Loucy (cell line): ENCODE results near the gene SATB2.
A peak's percentile ranks its signal among the peaks of the same experiment; 100 is the strongest.

Experiments
- H2AFZ ChIP-seq: fragments of 200-600 bp; sonication (generic); 2 replicates; pipeline ENCODE4 v1.6.0; 2016; ENCODE audit warnings: antibody characterized with exemption, mild to moderate bottlenecking, low read length, moderate library complexity
- H3F3A ChIP-seq: fragments of 200-600 bp; 2 replicates; pipeline ENCODE4 v1.6.0; 2016; ENCODE audit warnings: antibody characterized with exemption, low read depth, mild to moderate bottlenecking
- H3K27me3 ChIP-seq: fragments of 200-600 bp; sonication (generic); 2 replicates; pipeline ENCODE4 v1.6.1; 2014; ENCODE audit warnings: low read length, mild to moderate bottlenecking; ENCODE audit not compliant: insufficient read depth, poor library complexity, severe bottlenecking
- H3K36me3 ChIP-seq: fragments of 200-600 bp; sonication (generic); 2 replicates; pipeline ENCODE4 v1.6.1; 2016; ENCODE audit warnings: low read length; ENCODE audit not compliant: insufficient read depth
- H3K4me1 ChIP-seq: fragments of 200-600 bp; sonication (generic); 2 replicates; pipeline ENCODE4 v1.5.1; 2014; ENCODE audit warnings: low read length, mild to moderate bottlenecking; ENCODE audit not compliant: insufficient read depth, poor library complexity, severe bottlenecking
- H3K4me2 ChIP-seq: fragments of 200-600 bp; sonication (generic); 2 replicates; pipeline ENCODE4 v1.6.0; 2014; ENCODE audit warnings: antibody characterized with exemption, low read length, low read depth, mild to moderate bottlenecking; ENCODE audit not compliant: poor library complexity, severe bottlenecking
- H3K4me3 ChIP-seq: fragments of 200-600 bp; sonication (generic); 2 replicates; pipeline ENCODE4 v1.5.1; 2014; ENCODE audit warnings: low read length, mild to moderate bottlenecking, mixed read lengths; ENCODE audit not compliant: poor library complexity, severe bottlenecking
- H3K79me2 ChIP-seq: fragments of 200-600 bp; sonication (generic); 2 replicates; pipeline ENCODE4 v1.6.1; 2014; ENCODE audit warnings: low read length; ENCODE audit not compliant: insufficient read depth
- H3K9ac ChIP-seq: fragments of 200-600 bp; sonication (generic); 2 replicates; pipeline ENCODE4 v1.6.0; 2014; ENCODE audit warnings: mild to moderate bottlenecking, low read depth, low read length, moderate library complexity; ENCODE audit not compliant: poor library complexity, severe bottlenecking
- H3K9me2 ChIP-seq: fragments of 200-600 bp; sonication (generic); replicated peaks from 2 replicates; pipeline ENCODE4 v1.6.1; 2016; ENCODE audit warnings: low read depth, low read length, mixed read lengths
- H3K9me3 ChIP-seq: fragments of 200-600 bp; sonication (generic); 2 replicates; pipeline ENCODE4 v1.6.1; 2014; ENCODE audit warnings: mild to moderate bottlenecking, antibody characterized with exemption, low read length, low read depth; ENCODE audit not compliant: insufficient read depth
- H4K20me1 ChIP-seq: fragments of 200-600 bp; sonication (generic); 2 replicates; pipeline ENCODE4 v1.6.0; 2014; ENCODE audit warnings: antibody characterized with exemption, low read length, mild to moderate bottlenecking; ENCODE audit not compliant: insufficient read depth, poor library complexity, severe bottlenecking
- EZH2phosphoT487 ChIP-seq: fragments of 200-600 bp; IDR thresholded peaks from 2 replicates; pipeline ENCODE4 v1.6.1; 2018; ENCODE audit warnings: antibody characterized with exemption, mild to moderate bottlenecking, moderate library complexity, borderline replicate concordance
- TF ChIP-seq, protein P1 (sequence below): fragments of 200-600 bp; sonication (generic); conservative IDR thresholded peaks from 2 replicates; pipeline ENCODE4 v1.5.1; 2014; ENCODE audit warnings: mild to moderate bottlenecking, antibody characterized with exemption, low read length

The SATB2 gene

DNA sequence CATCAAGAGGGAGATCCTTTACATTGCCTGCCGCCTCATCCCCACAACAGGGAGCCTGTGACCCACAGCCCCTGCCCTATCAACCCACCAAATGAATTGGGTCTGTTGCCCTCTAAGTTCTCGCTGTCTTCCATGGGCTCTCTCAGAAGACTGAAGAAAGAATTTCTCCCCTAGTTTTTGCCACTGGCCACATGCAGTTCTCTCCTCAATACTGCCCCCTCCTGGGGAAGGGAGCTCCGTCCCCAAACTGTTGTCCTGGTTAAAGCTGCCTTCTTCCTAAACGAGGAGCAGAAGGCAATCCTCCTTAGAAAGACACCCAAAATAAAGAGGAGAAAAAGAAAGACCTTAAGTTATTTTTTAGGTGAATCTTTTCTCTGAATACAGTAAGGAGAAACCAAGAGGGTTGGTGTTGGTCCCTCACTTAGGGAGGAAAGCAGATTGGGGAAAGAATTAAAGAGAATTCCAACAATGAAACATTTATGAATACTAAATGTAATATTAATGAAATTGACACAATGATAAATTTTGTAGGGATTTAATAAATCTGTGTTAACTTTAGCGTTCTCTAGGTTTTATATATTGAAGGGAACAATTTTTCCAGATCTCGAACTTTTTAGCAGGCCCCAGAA, 31.1 kb upstream of the SATB2 start:
- TF ChIP-seq EZH2phosphoT487 = no peak
- TF ChIP-seq, protein P1, sequence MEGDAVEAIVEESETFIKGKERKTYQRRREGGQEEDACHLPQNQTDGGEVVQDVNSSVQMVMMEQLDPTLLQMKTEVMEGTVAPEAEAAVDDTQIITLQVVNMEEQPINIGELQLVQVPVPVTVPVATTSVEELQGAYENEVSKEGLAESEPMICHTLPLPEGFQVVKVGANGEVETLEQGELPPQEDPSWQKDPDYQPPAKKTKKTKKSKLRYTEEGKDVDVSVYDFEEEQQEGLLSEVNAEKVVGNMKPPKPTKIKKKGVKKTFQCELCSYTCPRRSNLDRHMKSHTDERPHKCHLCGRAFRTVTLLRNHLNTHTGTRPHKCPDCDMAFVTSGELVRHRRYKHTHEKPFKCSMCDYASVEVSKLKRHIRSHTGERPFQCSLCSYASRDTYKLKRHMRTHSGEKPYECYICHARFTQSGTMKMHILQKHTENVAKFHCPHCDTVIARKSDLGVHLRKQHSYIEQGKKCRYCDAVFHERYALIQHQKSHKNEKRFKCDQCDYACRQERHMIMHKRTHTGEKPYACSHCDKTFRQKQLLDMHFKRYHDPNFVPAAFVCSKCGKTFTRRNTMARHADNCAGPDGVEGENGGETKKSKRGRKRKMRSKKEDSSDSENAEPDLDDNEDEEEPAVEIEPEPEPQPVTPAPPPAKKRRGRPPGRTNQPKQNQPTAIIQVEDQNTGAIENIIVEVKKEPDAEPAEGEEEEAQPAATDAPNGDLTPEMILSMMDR = peak; percentile 93
- Histone ChIP-seq H4K20me1 (no peaks in the 10 kb centered on the region), H3K4me2 (no peak overlapping the region), H2AFZ (peak overlapping the region; percentile 80), H3K9me3 (no peaks in the 10 kb centered on the region), H3K4me1 (no peaks in the 10 kb centered on the region), H3K36me3 (no peaks in the 10 kb centered on the region), H3K9me2 (no peaks in the 10 kb centered on the region), H3K9ac (no peak overlapping the region), H3F3A (no peaks in the 10 kb centered on the region), H3K27me3 (no peaks in the 10 kb centered on the region), H3K79me2 (no peaks in the 10 kb centered on the region), H3K4me3 (no peak overlapping the region)

DNA sequence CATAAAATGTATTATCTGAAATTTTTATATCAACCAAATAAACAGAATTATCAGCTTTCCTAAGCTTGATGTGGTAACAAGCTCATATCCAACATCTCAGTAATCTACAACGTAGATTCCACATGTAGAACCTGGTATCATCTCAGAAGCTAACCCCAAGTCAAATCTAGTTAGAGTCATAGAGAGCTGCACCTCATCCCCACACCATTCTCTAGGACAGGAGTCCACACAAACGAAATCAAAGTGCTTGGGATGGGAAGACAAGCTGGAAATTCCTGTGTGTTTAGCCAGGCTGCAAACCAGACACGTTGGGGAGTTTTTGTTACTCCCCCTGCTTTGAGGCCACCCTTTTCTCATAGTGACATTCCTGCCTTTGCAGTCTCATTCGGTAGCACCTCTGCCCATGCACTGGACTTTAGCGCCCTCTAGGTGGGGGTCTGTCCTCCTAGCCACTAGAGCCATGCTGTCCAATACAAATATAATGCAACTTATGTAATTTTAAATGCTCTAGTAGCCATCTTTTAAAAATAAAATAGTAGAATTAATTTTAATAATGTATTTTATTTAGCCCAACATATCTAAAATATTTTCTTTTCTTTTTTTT, 28.1 kb upstream of the SATB2 start:
- Histone ChIP-seq H3F3A (no peaks in the 10 kb centered on the region), H3K9me2 (no peaks in the 10 kb centered on the region), H3K4me1 (no peaks in the 10 kb centered on the region), H3K4me2 (no peak overlapping the region), H3K9ac (no peak overlapping the region), H3K79me2 (no peaks in the 10 kb centered on the region), H3K27me3 (no peaks in the 10 kb centered on the region), H4K20me1 (no peaks in the 10 kb centered on the region), H3K36me3 (no peaks in the 10 kb centered on the region), H2AFZ (no peak overlapping the region), H3K9me3 (no peaks in the 10 kb centered on the region), H3K4me3 (no peak overlapping the region)
- TF ChIP-seq EZH2phosphoT487 = no peak
- TF ChIP-seq, protein P1 = peak; percentile 83

DNA sequence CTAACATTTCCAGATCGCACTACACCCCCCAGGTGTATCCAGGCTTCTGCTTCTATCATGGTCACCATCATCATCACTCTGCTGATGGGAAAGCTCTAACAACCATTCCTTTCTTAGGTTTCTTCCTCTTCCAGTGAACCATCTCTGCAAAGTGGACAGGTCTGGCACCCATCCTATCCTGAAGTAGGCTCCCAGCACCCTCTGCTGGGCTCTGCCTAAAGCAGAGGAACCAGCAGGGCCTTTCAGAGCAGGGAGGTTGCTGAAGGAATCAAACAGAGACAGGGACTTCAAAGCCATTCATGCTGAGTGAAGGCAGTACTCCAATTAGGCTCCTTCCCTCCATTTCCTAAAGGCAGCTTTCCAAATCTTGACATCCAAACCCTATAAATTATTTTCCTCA, 27.2 kb upstream of the SATB2 start:
- no peaks in the 10 kb centered on the region for H3K36me3 ChIP-seq
- no peak overlapping the region for H2AFZ ChIP-seq
- H4K20me1 ChIP-seq = no peaks in the 10 kb centered on the region
- H3F3A ChIP-seq = no peaks in the 10 kb centered on the region
- H3K4me1 ChIP-seq = no peaks in the 10 kb centered on the region
- H3K4me3 ChIP-seq = no peak overlapping the region
- H3K9ac ChIP-seq = no peak overlapping the region
- H3K79me2 ChIP-seq = no peaks in the 10 kb centered on the region
- H3K9me3 ChIP-seq = no peaks in the 10 kb centered on the region
- H3K4me2 ChIP-seq = no peak overlapping the region
- TF ChIP-seq EZH2phosphoT487 = no peak
- TF ChIP-seq, protein P1 = peak; percentile 67
- H3K9me2 ChIP-seq = no peaks in the 10 kb centered on the region
- H3K27me3 ChIP-seq = no peaks in the 10 kb centered on the region
